Astrocyte of the cerebellum (primary cell): ENCODE measurements around the gene PAWR.

Source experiments
- DNase-seq: peaks from one replicate; pipeline ENCODE4 v3.0.0-alpha.2; 2011; ENCODE audit warnings: low read depth
- H3K4me3 ChIP-seq: 2 replicates; pipeline ENCODE4 v1.5.1; 2011; ENCODE audit warnings: mild to moderate bottlenecking, low read depth, low read length, moderate library complexity
- in situ Hi-C: cut with HindIII; loops from 2 replicates; pipeline ENCODE4 v1.10.0; 2017; ENCODE audit warnings: low sequenced_read_pairs
- TF ChIP-seq, protein P1 (sequence below): IDR thresholded peaks from 2 replicates; pipeline ENCODE4 v1.5.1; 2012; ENCODE audit warnings: low read length, low read depth, moderate library complexity, mild to moderate bottlenecking; ENCODE audit errors: missing control alignments

The PAWR gene

GRCh38 chr12:79710707-79711483, 20.1 kb upstream of the PAWR start:
- in situ Hi-C loops, result no loop called here
- no peak overlapping the region for H3K4me3 ChIP-seq
- TF ChIP-seq, protein P1, sequence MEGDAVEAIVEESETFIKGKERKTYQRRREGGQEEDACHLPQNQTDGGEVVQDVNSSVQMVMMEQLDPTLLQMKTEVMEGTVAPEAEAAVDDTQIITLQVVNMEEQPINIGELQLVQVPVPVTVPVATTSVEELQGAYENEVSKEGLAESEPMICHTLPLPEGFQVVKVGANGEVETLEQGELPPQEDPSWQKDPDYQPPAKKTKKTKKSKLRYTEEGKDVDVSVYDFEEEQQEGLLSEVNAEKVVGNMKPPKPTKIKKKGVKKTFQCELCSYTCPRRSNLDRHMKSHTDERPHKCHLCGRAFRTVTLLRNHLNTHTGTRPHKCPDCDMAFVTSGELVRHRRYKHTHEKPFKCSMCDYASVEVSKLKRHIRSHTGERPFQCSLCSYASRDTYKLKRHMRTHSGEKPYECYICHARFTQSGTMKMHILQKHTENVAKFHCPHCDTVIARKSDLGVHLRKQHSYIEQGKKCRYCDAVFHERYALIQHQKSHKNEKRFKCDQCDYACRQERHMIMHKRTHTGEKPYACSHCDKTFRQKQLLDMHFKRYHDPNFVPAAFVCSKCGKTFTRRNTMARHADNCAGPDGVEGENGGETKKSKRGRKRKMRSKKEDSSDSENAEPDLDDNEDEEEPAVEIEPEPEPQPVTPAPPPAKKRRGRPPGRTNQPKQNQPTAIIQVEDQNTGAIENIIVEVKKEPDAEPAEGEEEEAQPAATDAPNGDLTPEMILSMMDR, result no peak
- no peak for DNase-seq

- TF ChIP-seq, protein P1, result no peak
- no peak overlapping the region for H3K4me3 ChIP-seq
- no peak for DNase-seq
- in situ Hi-C loops, result no loop called here
Measured at GRCh38 chr12:79707830-79708229, 17.1 kb upstream of the PAWR start.

DNA sequence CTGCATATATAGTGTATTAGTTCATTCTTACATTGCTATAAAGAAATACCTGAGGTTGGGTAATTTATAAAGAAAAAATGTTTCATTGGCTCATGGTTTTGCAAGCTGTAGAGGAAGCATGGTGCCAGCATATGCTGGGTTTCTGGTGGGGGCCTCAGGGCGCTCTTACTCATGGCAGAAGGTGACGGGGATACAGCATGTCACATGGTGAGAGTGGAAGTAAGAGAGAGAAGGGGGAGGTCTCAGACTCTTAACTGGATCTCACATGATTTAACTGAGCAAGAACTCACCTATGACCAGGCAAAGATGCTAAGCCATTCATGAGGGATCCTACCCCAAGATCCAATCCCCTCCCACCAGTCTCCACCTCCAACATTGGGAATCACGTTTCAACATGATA, 15.9 kb upstream of the PAWR start:
- TF ChIP-seq, protein P1, result no peak
- in situ Hi-C loops, result no loop called here
- no peak for DNase-seq
- H3K4me3 ChIP-seq, result no peak overlapping the region

DNA sequence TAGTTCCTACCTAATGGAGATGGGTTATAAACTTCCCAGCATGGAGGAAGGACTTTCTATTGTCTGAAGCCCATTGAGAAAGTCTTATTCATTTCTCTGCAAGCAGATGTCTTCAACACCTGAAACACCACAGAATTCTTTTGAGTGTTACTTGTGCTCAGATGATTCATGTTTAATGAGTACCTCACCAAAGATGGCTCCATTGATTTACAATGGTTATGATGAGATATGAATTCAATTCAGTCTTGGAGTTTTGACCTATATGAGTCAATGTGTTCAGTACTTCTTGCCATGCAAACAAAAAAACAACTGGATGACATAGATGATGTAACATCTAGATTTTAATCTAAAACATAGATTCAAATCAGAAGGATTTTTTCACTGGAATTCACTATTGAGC, 15.4 kb upstream of the PAWR start:
- in situ Hi-C loops, result no loop called here
- H3K4me3 ChIP-seq, result no peak overlapping the region
- no peak for DNase-seq
- TF ChIP-seq, protein P1, result no peak

DNA sequence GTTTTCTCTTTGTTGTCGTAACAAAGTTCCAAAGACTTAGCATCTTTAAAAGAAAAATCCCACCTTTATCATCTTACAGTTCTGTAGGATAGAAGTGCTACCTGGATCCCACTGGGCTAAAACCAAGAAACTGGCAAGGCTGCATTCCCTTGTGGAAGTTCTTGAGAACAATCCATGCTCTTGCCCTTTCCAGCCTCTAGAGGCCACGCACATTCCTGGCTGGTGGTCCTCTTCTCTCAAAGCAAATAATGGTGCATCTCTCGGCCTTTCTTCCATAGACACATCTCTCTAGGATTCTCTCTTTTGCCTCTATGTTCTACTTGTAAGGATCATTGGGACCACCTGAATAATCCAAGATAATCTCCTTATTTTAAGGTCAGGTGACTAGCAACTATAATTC, 8.2 kb upstream of the PAWR start:
- DNase-seq, result no peak
- TF ChIP-seq, protein P1, result no peak
- no peak overlapping the region for H3K4me3 ChIP-seq
- in situ Hi-C loops, result no loop called here

- in situ Hi-C loops, result no loop called here
- no peak for DNase-seq
- no peak overlapping the region for H3K4me3 ChIP-seq
- TF ChIP-seq, protein P1, result no peak
Measured at GRCh38 chr12:79696416-79696815, 5.7 kb upstream of the PAWR start.
